Activated CD4-positive, alpha-beta T cell treated with anti-CD3 and anti-CD28 coated beads for 4 hours (primary cell): ENCODE data around the gene PHAF1.

Experiments used
- DNase-seq, 2 donors: peaks; one replicate each; pipeline ENCODE4 v3.0.0-alpha.2; 2020

PHAF1 gene

GRCh38 chr16:67148221-67148620 is 38.5 kb downstream of the PHAF1 start:
- DNase-seq, result no peak

DNA sequence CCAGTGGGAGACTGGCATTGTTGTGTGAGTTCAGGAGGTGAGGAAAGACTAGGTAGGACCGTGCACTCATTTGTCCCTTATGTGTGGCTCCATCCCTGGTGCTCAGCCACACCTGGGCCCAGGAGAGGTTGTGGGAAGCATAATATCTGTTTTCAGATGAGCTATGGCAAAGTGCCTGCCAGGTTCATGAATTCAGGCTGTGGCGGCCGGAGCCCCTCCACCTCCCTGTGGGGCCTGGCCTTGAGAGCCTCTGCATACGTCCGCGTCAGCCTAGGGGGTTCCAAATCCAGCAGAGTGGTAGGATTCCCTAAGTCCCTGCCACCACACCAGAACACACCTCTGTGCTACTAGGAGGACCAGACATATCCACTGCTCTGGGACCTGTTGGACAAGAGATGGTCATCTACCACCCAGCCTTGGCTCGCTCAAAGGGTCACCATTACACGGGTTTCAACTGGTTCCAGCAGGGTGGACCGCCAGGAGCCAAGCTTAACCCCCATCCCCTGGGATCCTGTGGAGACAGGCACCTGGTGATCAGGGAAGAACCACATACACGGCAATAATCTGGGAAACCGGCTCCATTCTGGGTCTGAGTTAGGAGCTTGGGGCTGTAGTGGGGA is 39.0 kb downstream of the PHAF1 start:
- no peak for DNase-seq

GRCh38 chr16:67149276-67150046 is 39.7 kb downstream of the PHAF1 start:
- DNase-seq, result no peak

DNA sequence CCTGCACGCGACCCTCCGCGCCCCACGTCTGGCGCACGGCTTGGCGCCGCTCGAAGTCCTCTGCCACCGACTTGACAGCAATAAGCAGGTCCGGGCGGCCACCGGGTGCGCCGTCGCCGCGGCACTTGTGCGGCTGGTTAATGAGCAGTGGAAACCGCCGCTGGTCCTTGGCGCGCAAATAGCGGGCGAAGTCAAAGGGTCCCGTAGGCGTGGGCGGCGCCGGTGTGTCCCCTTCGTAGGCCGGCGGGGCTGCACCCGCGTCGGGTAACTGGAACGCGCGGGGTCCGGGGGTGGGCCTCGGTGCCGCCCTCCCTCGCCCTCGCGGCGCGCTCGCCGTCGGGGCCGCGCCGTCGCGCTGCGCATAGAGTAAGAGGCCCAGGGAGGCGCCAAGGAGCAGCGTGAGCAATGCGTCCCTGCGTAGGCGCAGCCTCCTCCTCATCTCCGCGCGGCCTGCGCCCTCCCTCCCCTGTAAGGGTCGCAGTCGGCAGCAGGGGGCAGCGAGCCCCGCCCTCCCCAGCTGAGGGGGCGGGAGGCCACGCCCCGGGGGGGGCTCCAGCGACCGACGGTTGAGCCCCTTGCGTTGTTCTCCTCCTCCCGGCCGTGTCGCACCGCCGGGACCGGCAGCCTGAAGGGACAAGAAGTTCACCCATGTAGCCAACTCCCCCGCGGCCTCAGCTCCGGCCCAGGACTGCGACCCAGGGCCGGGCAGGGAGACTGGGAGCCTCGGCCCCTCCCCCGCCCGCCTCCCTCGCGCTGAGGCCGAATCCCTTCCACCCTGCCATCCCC is 40.5 kb downstream of the PHAF1 start:
- DNase-seq, result peak; percentile 62 to 73

DNA sequence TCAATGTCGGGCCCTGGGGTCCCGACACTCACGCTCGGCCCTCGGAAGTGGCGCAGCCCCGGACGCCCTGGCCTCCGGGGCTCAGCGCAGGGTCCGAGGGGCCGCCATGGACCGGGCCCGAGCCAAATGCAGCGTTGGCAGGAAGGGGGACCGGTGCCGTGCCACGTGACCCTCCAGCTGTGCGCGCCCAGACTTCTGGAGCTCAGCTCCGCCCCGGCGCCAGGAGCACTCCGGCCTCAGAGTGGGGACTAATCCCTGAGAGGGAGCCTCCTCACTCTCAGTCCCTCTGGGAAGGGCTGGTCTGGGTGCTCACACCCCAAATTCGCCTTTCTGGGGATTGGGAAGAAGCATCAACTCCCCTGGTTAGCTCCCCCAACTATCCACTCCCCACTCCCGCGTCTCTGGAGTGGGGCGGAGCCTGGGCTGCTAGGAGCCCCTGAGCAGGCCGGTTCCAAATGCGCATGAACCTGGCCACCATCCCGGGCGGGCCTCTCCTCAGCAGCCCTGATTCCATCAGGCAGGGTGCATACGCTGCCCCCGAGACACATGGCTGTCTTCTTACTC is 41.2 kb downstream of the PHAF1 start, which contains the start of gene B3GNT9:
B3GNT9 (minus strand) TSS at position 166 of the 564 bp plus-strand sequence. CDS start 513 bp downstream, outside the sequence.
- peak in 1 of 2 donors; percentile 43 for DNase-seq

GRCh38 chr16:67151431-67152097 is 41.8 kb downstream of the PHAF1 start:
- DNase-seq, result no peak

- no peak for DNase-seq
These were observed 45.0 kb downstream of the PHAF1 start for GRCh38 chr16:67154578-67155294.

GRCh38 chr16:67155295-67156142 is 45.8 kb downstream of the PHAF1 start:
- DNase-seq, result peak; percentile 74

DNA sequence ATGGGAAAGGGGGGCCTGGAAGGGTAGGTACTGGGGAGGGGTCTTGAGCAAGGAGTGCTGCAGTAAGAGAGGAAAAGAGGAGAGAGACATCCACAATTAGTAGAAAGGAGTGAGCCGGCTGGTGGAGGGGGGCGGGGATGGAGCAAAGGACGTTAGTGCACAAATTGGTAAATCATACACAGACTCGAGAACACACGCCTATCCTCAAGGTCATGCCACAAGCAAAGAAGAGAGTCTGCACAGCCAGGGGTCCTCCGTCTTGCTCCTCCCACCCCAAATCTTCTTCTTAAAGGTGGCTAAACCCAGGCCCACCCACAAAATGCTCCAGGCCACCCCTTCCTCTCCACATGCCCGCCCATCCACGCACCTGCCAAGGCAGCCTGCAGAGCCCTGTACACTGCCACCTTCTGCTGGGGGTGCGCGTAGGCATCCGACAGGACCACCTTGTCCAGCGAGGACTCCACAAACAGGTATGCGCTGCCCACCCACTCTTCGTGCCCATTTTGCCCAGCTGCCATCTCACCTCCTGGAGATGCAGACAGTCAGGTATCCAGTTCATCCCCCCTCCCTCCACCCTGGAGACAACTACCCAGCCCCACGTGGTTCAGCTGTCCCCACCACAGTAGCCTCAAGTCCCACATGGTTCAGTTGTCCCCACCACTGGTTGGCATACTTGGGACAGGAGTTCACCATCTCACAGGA is 46.6 kb downstream of the PHAF1 start:
- DNase-seq, result no peak

DNA sequence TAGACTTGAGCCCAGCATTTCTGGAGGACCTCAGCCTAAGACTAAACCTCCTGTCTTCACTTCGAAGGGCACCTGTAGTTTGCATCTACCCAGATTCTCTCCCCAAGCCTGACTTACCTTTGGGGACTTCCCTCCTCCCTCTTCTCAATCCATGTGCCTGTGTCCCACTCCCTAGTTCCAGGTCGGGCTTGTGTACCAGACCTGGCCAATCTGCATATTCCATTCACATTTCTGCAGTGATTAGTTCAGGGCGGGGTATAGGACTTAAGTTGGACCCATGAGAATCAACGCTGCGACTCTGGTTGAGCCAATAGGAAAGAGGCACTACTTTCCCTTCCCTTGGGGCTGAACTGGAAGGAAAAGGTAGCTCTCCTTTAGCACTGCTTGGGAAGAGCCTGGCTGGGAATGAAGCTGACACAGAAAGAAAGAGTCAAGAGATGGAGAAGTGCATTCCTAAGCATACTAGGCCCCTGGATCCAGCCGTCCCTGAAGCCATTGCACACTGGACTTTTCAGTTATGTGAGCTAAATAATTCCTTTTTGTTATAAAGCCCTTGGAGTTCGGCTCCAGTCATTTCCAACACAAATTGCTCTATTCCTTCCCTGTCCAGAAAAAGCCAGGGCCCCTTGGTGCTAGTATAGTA is 47.5 kb downstream of the PHAF1 start:
- no peak for DNase-seq

GRCh38 chr16:67157892-67158635 is 48.3 kb downstream of the PHAF1 start:
- no peak for DNase-seq

- DNase-seq, result peak; percentile 85 to 87
These were observed 49.2 kb downstream of the PHAF1 start for GRCh38 chr16:67158637-67159600.

- no peak for DNase-seq
These were observed 51.9 kb downstream of the PHAF1 start for GRCh38 chr16:67161595-67162058.

GRCh38 chr16:67162506-67163163 is 52.9 kb downstream of the PHAF1 start:
- DNase-seq, result no peak

- DNase-seq, result no peak
These were observed 53.6 kb downstream of the PHAF1 start for GRCh38 chr16:67163164-67163998.

DNA sequence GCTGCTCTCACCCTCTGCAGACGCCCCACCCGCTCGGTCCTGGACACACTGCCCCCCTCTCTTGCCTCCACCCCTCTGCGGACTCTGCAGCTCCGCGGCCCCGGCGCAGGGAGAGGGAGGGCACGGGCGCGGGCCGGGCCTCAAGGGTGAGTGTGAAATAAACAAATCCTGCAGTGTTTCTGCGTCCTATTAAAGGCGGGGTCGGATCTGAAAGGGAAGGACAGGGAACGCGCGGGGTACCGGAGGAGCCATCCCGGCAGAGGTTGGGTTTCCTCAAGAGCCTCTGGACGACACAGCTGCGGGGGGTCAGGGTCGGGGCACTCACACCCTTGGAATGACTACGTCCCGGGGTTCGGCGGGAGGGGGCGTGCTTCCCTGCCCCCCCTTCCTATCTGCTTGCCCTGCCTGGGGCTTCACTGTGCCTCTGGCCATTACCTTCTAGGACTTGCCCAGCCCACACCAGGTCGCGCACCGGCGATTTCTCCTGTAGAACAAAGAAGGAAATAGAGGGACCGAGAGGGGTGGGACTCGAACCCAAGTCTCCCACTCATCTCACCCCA is 54.3 kb downstream of the PHAF1 start:
- no peak for DNase-seq
